LNCAP (cell line): ENCODE results near the gene TTC28.

Experiments
- CTCF ChIP-seq: fragments of 450-650 bp; IDR thresholded peaks from 2 replicates; pipeline ENCODE4 v1.5.1; 2017; ENCODE audit warnings: mild to moderate bottlenecking

The TTC28 gene

GRCh38 chr22:28375761-28376534 is 303.7 kb downstream of the TTC28 start:
- TF ChIP-seq CTCF: no peak

- no peak for TF ChIP-seq CTCF
Measured at GRCh38 chr22:28373831-28374230, 305.8 kb downstream of the TTC28 start.

GRCh38 chr22:28369854-28370253 is 309.8 kb downstream of the TTC28 start:
- no peak for TF ChIP-seq CTCF

GRCh38 chr22:28366856-28367255 is 312.8 kb downstream of the TTC28 start:
- no peak for TF ChIP-seq CTCF

- no peak for TF ChIP-seq CTCF
Measured at GRCh38 chr22:28365371-28365770, 314.3 kb downstream of the TTC28 start.

GRCh38 chr22:28360939-28361338 is 318.7 kb downstream of the TTC28 start:
- TF ChIP-seq CTCF: no peak

- no peak for TF ChIP-seq CTCF
Measured at GRCh38 chr22:28358312-28358711, 321.3 kb downstream of the TTC28 start.

GRCh38 chr22:28357193-28357592 is 322.4 kb downstream of the TTC28 start:
- no peak for TF ChIP-seq CTCF
